Epithelial cell of esophagus (primary cell): ENCODE measurements around the gene SUFU.

Source experiments
- DNase-seq: peaks from one replicate; pipeline ENCODE4 v3.0.0; 2010; ENCODE audit warnings: low read depth
- H3K4me3 ChIP-seq: 2 replicates; pipeline ENCODE4 v1.5.1; 2011; ENCODE audit warnings: mild to moderate bottlenecking, low read length, control low read depth
- CTCF ChIP-seq: IDR thresholded peaks from 2 replicates; pipeline ENCODE4 v1.5.1; 2011; ENCODE audit warnings: low read depth, mild to moderate bottlenecking, low read length, control low read depth, inconsistent platforms; ENCODE audit not compliant: insufficient read depth; ENCODE audit errors: missing control alignments

The SUFU gene

GRCh38 chr10:102461187-102462054 is 42.4 kb upstream of the SUFU start:
- DNase-seq = peak; percentile 92
- peak overlapping the region; percentile 56 for H3K4me3 ChIP-seq
- TF ChIP-seq CTCF = no peak

- no peak for TF ChIP-seq CTCF
- no peak overlapping the region for H3K4me3 ChIP-seq
- no peak for DNase-seq
These were observed 41.2 kb upstream of the SUFU start for GRCh38 chr10:102462512-102463054.

- no peak for TF ChIP-seq CTCF
- no peak overlapping the region for H3K4me3 ChIP-seq
- DNase-seq = no peak
These were observed 39.8 kb upstream of the SUFU start for GRCh38 chr10:102463983-102464382.

- H3K4me3 ChIP-seq = no peak overlapping the region
- DNase-seq = no peak
- no peak for TF ChIP-seq CTCF
These were observed 38.3 kb upstream of the SUFU start for GRCh38 chr10:102465466-102465865.

- TF ChIP-seq CTCF = no peak
- DNase-seq = no peak
- no peak overlapping the region for H3K4me3 ChIP-seq
These were observed 36.5 kb upstream of the SUFU start for GRCh38 chr10:102467318-102467717.

- DNase-seq = no peak
- no peak for TF ChIP-seq CTCF
- H3K4me3 ChIP-seq = no peak overlapping the region
These were observed 35.8 kb upstream of the SUFU start for GRCh38 chr10:102467971-102468438.

GRCh38 chr10:102468683-102469082 is 35.1 kb upstream of the SUFU start:
- no peak for DNase-seq
- H3K4me3 ChIP-seq = no peak overlapping the region
- no peak for TF ChIP-seq CTCF
